WERI-Rb-1 (cell line): ENCODE measurements around the gene CTNNA1.
A peak's percentile ranks its signal among the peaks of the same experiment; 100 is the strongest.

Experiments used
- DNase-seq: peaks from one replicate; pipeline ENCODE4 v3.0.0-alpha.2; 2020
- H3K27ac ChIP-seq: fragments of 250-450 bp; sonication (Bioruptor Pico); 2 replicates; pipeline ENCODE4 v1.5.1; 2020; ENCODE audit warnings: mild to moderate bottlenecking, moderate library complexity
- H3K27me3 ChIP-seq: fragments of 250-450 bp; sonication (Bioruptor Pico); 2 replicates; pipeline ENCODE4 v1.5.1; 2021; ENCODE audit warnings: mild to moderate bottlenecking, low read depth, moderate library complexity; ENCODE audit not compliant: insufficient read depth, severe bottlenecking
- H3K36me3 ChIP-seq: fragments of 250-450 bp; sonication (Bioruptor Pico); 2 replicates; pipeline ENCODE4 v1.5.1; 2020; ENCODE audit warnings: mild to moderate bottlenecking, moderate library complexity
- H3K4me3 ChIP-seq: 2 replicates; pipeline ENCODE4 v1.5.1; 2011; ENCODE audit warnings: low read depth, mild to moderate bottlenecking, control low read depth, low read length
- H3K9me3 ChIP-seq: fragments of 250-450 bp; sonication (Bioruptor Pico); 2 replicates; pipeline ENCODE4 v1.5.1; 2021; ENCODE audit warnings: mild to moderate bottlenecking, moderate library complexity; ENCODE audit not compliant: severe bottlenecking
- CTCF ChIP-seq: IDR thresholded peaks from 2 replicates; pipeline ENCODE4 v1.5.1; 2011; ENCODE audit warnings: low read depth, mild to moderate bottlenecking, control low read depth, inconsistent platforms, low read length

Gene CTNNA1

GRCh38 chr5:138955671-138956295 lies 202.6 kb downstream of the CTNNA1 start:
- no peak for TF ChIP-seq CTCF
- peak overlapping the region; percentile 92 for H3K27ac ChIP-seq

GRCh38 chr5:138956801-138957200 lies 203.6 kb downstream of the CTNNA1 start:
- Histone ChIP-seq H3K27me3 (no peaks in the 10 kb centered on the region), H3K4me3 (no peak overlapping the region), H3K27ac (peak overlapping the region; percentile 92), H3K9me3 (no peaks in the 10 kb centered on the region), H3K36me3 (no peaks in the 10 kb centered on the region)
- TF ChIP-seq CTCF = no peak
- no peak for DNase-seq

More at GRCh38 chr5:138955671-138956295, 202.6 kb downstream of the CTNNA1 start:
- H3K4me3 ChIP-seq = peak overlapping the region; percentile 9
- H3K9me3 ChIP-seq = no peaks in the 10 kb centered on the region
- DNase-seq = no peak
- H3K27me3 ChIP-seq = no peaks in the 10 kb centered on the region
- no peaks in the 10 kb centered on the region; the same call in 1 of the 2 replicates for H3K36me3 ChIP-seq

GRCh38 chr5:138960145-138960692 lies 207.0 kb downstream of the CTNNA1 start:
- Histone ChIP-seq H3K9me3 (no peaks in the 10 kb centered on the region), H3K27ac (peak overlapping the region; percentile 70), H3K4me3 (no peak overlapping the region), H3K36me3 (no peaks in the 10 kb centered on the region), H3K27me3 (no peaks in the 10 kb centered on the region)
- no peak for TF ChIP-seq CTCF
- no peak for DNase-seq

GRCh38 chr5:138961221-138961620 lies 208.0 kb downstream of the CTNNA1 start:
- no peaks in the 10 kb centered on the region for H3K9me3 ChIP-seq
- H3K27ac ChIP-seq = peak overlapping the region; percentile 70
- H3K4me3 ChIP-seq = no peak overlapping the region
- no peaks in the 10 kb centered on the region for H3K27me3 ChIP-seq
- DNase-seq = peak; percentile 57
- TF ChIP-seq CTCF = no peak
- H3K36me3 ChIP-seq = no peaks in the 10 kb centered on the region

GRCh38 chr5:138961729-138962128 lies 208.5 kb downstream of the CTNNA1 start:
- no peaks in the 10 kb centered on the region for H3K9me3 ChIP-seq
- TF ChIP-seq CTCF = no peak
- peak overlapping the region; percentile 70 for H3K27ac ChIP-seq
- H3K4me3 ChIP-seq = no peak overlapping the region
- no peaks in the 10 kb centered on the region for H3K27me3 ChIP-seq
- no peak for DNase-seq
- H3K36me3 ChIP-seq = no peaks in the 10 kb centered on the region
